Colonic mucosa (tissue), 4 donors: ENCODE results near the gene RASGRP2. TPM values are rescaled to one million over a fixed set of nuclear protein-coding genes. Genes with fewer than 3 reads are reported as not detected.

Source experiments
- DNase-seq: peaks from one replicate; pipeline ENCODE4 v3.0.0-alpha.2; 2020
- H3K27ac ChIP-seq: fragments of 200-600 bp; one replicate; pipeline ENCODE4 v1.8.0; 2021
- H3K27me3 ChIP-seq: fragments of 200-600 bp; one replicate; pipeline ENCODE4 v1.8.0; 2021
- H3K36me3 ChIP-seq: fragments of 200-600 bp; one replicate; pipeline ENCODE4 v1.8.0; 2021
- H3K4me1 ChIP-seq: fragments of 200-600 bp; one replicate; pipeline ENCODE4 v1.8.0; 2021; ENCODE audit warnings: mild to moderate bottlenecking
- H3K4me3 ChIP-seq: fragments of 200-600 bp; one replicate; pipeline ENCODE4 v1.8.0; 2021
- H3K9ac ChIP-seq, 2 donors: one replicate each; pipeline ENCODE4 v1.7.0; 2013; ENCODE audit warnings: control low read depth in 2 of 2, low read depth in 2 of 2, low read length in 2 of 2
- H3K9me3 ChIP-seq: fragments of 200-600 bp; one replicate; pipeline ENCODE4 v1.8.0; 2021
- CTCF ChIP-seq: fragments of 200-600 bp; IDR thresholded peaks from one replicate; pipeline ENCODE4 v1.8.0; 2022; ENCODE audit warnings: antibody characterized with exemption, mild to moderate bottlenecking
- intact Hi-C: fragments of 100-400 bp; cut with DNase I; formaldehyde crosslinking; loops from one replicate; pipeline ENCODE4 v1.14.1; 2022
- total RNA-seq, 2 donors: library from RNA; stranded (reverse); fragmentation: NEBNext Ultra II Directional in 1 of 2; extraction: Animal tissue kit (Norgen Biotek cat#: 25700) in 1 of 2; gene quantifications; one replicate each; pipeline ENCODE4 v1.2.1, GENCODE V29; 2021
- donor health status: healthy.
- donor health status: DM: no; HTN: no; CAD: no.
- donor health status: DM: no; HTN: no; CAD: no.

Gene RASGRP2
- total RNA-seq, 2 donors from 2014 or later: 2.8 to 3.5 TPM

- no peak for TF ChIP-seq CTCF
- no peak overlapping the region for H3K27ac ChIP-seq
- H3K27me3 ChIP-seq: peaks cover 67% of the 10 kb centered on the region
- no peaks in the 10 kb centered on the region for H3K9me3 ChIP-seq
- no peaks in the 10 kb centered on the region for H3K4me1 ChIP-seq
- no peak overlapping the region for H3K4me3 ChIP-seq
- H3K36me3 ChIP-seq: no peaks in the 10 kb centered on the region
- no peak overlapping the region for H3K9ac ChIP-seq
- intact Hi-C loops: no loop called here
- no peak for DNase-seq
Measured at GRCh38 chr11:64712430-64713015, 31.4 kb downstream of the RASGRP2 start.

GRCh38 chr11:64711956-64712362 lies 32.0 kb downstream of the RASGRP2 start:
- peaks cover 64% of the 10 kb centered on the region for H3K27me3 ChIP-seq
- intact Hi-C loops: no loop called here
- no peaks in the 10 kb centered on the region for H3K9me3 ChIP-seq
- DNase-seq: no peak
- H3K9ac ChIP-seq: no peak overlapping the region
- no peaks in the 10 kb centered on the region for H3K4me1 ChIP-seq
- H3K36me3 ChIP-seq: no peaks in the 10 kb centered on the region
- no peak for TF ChIP-seq CTCF
- no peak overlapping the region for H3K4me3 ChIP-seq
- H3K27ac ChIP-seq: no peak overlapping the region

- Histone ChIP-seq H3K27ac (no peak overlapping the region), H3K9ac (no peak overlapping the region), H3K36me3 (no peaks in the 10 kb centered on the region), H3K27me3 (peaks cover 58% of the 10 kb centered on the region), H3K4me3 (no peak overlapping the region), H3K4me1 (no peaks in the 10 kb centered on the region), H3K9me3 (no peaks in the 10 kb centered on the region)
- no peak for DNase-seq
- intact Hi-C loops: no loop called here
- TF ChIP-seq CTCF: no peak
Measured at GRCh38 chr11:64711138-64711955, 32.6 kb downstream of the RASGRP2 start.

- Histone ChIP-seq H3K4me1 (no peaks in the 10 kb centered on the region), H3K27me3 (peaks cover 52% of the 10 kb centered on the region), H3K27ac (no peak overlapping the region), H3K9me3 (no peaks in the 10 kb centered on the region), H3K9ac (no peak overlapping the region), H3K4me3 (no peak overlapping the region), H3K36me3 (no peaks in the 10 kb centered on the region)
- intact Hi-C loops: no loop called here
- DNase-seq: no peak
- TF ChIP-seq CTCF: no peak
Measured at GRCh38 chr11:64710418-64711137, 33.4 kb downstream of the RASGRP2 start.

GRCh38 chr11:64705501-64705900 lies 38.4 kb downstream of the RASGRP2 start:
- no peaks in the 10 kb centered on the region for H3K36me3 ChIP-seq
- intact Hi-C loops: no loop called here
- H3K4me1 ChIP-seq: no peaks in the 10 kb centered on the region
- peaks cover 4% of the 10 kb centered on the region for H3K27me3 ChIP-seq
- TF ChIP-seq CTCF: no peak
- no peak overlapping the region for H3K4me3 ChIP-seq
- H3K27ac ChIP-seq: no peak overlapping the region
- DNase-seq: no peak
- H3K9ac ChIP-seq: no peak overlapping the region
- no peaks in the 10 kb centered on the region for H3K9me3 ChIP-seq
